HG02981 (cell line): Measurements from ENCODE around the gene AGAP3.

Experiments used
- ATAC-seq: cut with Tn5 transposase; IDR thresholded peaks from one replicate; pipeline ENCODE4 v1.9.1; 2021; ENCODE audit warnings: mild to moderate bottlenecking, moderate library complexity; ENCODE audit not compliant: unreplicated experiment

AGAP3 gene

GRCh38 chr7:151152643-151153513 lies 66.6 kb downstream of the AGAP3 start:
- ATAC-seq = no peak

- ATAC-seq = no peak
These were observed 71.5 kb downstream of the AGAP3 start for GRCh38 chr7:151157645-151158329.

DNA sequence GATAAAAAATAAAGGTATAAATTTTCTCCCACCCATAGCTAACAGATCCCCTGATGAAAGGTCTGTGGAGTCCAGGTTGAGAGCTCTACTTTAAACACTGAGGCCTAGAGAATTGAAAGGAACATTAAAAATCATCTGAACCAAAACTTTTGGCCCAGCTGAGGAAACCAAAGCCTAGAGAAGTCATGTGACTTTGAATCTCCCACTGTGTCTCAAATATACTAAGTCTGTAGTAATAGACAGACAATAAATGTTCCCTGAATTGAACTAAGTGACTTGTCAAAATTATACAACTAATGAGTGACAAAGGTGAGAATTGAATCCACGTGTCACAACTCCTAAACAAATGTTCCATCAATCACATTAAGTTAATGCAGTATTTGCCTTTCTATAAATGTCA lies 75.5 kb downstream of the AGAP3 start:
- no peak for ATAC-seq

DNA sequence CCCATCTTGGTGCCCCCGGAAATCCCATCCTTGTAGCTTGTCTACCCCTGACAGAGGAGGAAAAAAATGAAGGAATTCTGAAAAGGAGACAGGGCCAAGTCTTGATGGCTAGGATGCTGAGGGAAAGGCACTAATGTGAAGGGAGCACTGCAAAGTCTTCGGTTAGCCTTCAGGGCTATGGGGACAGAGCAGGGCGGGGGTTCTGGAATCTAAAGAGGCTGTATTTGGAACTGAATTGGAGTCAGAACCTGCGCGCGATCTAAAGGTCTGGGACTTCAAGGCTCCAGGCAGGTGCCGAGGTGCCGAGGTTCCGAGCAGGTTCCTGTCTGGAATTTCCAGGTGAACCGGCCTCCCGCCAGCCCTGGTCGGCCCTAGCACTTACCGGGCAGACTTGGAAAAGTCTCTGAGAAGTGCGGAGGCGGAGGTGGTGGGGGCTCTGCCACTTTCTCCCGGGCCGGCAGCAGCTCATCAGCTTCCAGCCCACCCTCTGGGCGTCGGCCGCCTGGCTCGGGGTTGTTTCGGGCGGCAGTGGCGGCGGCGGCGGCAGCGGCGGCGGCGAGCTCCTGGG lies 80.4 kb downstream of the AGAP3 start:
- ATAC-seq = no peak

- no peak for ATAC-seq
These were observed 81.1 kb downstream of the AGAP3 start, which contains the start of gene GBX1 for GRCh38 chr7:151167197-151167961. GBX1 (minus strand) TSS chr7:151167694; CDS start chr7:151167548, 146 bp downstream.

GRCh38 chr7:151168003-151168786 lies 81.9 kb downstream of the AGAP3 start:
- ATAC-seq = peak; percentile 66

- ATAC-seq = no peak
These were observed 82.5 kb downstream of the AGAP3 start for GRCh38 chr7:151168787-151169162.

GRCh38 chr7:151172273-151173141 lies 86.2 kb downstream of the AGAP3 start:
- ATAC-seq = peak; percentile 70

DNA sequence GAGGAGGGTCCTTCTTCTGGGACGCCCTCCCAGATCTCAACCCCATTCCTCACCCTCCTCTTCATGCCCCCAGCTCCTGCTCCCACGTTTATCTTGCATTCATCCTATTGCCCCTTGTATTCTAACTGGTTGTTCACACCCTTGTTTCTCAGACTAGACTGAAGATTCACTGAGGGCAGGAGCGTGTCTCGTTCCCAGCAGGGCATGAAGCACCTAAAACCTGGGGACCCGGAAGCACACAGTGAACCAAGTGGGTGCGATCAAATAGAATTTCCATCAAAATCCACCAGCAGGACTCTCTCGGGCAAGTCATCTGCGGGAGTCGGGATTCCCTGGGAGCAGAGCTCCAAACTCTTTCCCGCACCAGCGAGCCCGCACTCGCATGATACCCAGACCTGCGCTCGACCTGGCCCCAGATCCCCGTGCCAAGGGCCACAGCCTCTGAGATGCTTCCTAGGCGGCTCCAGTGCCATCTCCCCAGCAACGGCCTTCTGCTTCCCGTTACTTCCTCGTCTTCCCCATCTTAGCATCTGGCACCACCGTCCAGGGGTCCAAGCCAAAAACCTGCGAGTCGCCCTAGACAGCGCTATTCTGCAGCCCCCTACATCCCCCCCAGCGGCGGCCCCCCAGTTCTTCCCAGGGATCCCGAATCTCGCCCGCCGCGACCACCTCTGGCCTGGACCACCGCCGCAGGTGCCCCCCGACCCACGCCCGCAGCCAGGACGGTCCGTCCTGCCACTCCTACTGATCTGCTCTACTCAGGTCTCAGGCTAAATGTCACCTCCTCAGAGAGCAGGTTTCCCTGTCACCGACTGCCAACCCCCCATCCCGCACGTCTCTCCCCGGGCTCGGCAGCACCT lies 87.3 kb downstream of the AGAP3 start:
- ATAC-seq = no peak

DNA sequence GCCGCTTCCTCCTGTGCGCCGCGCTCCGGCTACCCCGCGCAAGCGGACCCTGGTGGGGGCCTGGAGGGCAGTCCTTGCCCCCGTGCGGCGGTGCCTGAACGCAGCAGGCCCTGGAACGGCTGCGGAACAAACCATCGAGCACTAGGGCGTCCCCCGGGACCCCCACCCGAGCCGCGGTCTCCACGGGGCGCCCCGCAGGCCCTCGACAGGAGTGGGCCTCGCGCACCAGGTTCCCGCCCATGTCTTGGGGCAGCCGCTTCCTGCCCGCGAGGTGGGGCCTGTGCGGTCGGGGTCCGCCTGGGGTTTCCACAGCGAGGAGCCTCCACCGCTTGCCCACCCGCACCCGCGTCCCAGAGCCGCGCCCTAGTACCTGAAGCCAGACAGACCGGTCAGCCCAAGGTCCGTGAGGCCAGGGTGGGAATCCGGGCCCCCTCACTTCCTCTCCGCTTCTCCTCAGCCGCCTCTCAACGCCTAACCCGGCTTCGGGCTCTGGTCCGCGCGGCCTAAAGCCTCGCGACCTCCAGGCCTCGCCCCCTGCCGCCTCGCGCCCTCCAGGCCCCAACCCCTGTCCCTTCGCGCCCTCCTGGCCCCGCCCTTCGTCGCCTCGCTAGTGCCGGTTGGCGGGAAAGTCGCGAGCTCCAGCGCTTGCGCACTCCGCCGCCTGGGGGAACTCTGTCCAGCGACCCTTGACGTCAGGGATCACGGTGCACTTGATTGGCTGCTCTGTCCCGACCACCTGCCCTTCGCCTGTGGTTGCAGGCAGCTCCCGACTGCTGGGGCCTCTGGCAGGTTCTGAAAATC lies 88.2 kb downstream of the AGAP3 start:
- ATAC-seq = no peak

GRCh38 chr7:151175047-151175792 lies 88.9 kb downstream of the AGAP3 start:
- ATAC-seq = no peak

DNA sequence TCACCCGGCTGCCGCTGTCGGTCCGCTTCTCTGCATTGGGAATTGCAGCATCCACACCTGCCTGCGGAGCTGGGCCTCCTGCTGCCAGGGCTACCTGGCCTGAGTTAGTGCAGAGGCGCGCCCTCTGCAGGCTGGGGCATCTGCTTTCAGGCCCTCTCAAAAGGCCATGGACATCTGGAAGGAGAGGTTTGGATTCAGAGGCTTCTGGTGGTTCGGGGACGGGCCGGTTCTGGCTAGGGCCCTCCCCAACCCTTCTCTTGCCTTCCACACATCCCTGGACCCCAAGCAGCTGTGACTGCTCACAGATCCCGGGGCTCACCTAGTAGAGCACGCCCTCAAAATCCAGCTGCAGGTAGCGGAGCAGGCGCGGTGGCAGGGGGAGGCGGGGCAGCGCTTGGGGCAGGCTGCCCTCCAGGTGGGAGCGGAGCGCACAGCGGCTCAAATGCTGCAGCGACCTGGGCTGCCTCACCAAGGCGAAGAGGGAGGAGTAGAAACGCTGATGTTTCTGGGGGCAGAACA lies 89.6 kb downstream of the AGAP3 start:
- no peak for ATAC-seq

- no peak for ATAC-seq
These were observed 90.1 kb downstream of the AGAP3 start for GRCh38 chr7:151176401-151176800.

DNA sequence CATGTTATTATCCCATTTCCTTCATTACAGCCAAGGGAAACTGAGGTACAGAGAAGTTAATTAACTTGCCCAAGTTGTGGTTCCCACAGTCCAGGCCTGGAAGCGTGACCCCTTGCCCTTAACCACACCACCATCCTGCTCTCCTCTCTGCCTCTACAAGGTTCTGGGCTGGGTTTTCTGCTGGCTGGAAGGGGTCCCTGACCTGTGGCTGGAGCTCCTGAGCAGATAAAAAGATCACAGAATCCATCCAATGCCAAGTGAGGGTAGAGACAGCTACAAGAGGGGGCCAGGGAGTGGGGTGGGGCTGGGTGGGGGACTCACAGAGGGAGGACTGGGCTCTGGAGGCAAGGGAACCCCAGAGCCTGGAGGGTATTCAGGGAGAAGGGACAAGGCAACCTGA lies 91.0 kb downstream of the AGAP3 start:
- ATAC-seq = no peak

- ATAC-seq = no peak
These were observed 92.0 kb downstream of the AGAP3 start for GRCh38 chr7:151178236-151178635.

DNA sequence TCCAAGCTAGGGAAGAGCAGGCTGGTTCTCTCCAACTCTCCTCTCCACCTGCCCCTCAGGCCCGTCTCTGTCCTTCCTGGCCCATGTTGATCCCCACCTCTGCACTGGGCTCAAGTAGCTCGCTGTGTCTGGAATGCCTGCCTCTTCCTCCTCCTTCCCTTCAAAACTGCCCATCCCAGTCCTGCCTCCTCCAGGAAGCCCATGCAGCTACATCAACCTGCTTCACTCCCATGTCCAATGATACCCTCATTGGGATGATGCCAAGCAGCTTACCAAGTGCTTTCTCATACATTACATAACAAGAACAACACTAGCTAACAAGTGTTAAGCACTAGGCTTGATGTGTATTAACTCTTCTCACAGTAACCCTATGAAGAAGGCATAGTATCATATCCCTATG lies 92.6 kb downstream of the AGAP3 start:
- ATAC-seq = no peak
